PC-3 (cell line): Measurements from ENCODE around the gene RABL6.

Experiments
- CTCF ChIP-seq: fragments of 300-600 bp; sonication (generic); conservative IDR thresholded peaks from 2 replicates; pipeline ENCODE4 v1.5.1; 2017; ENCODE audit warnings: antibody characterized with exemption, low read depth, mild to moderate bottlenecking, low read length
- EZH2phosphoT487 ChIP-seq: fragments of 300-600 bp; sonication (generic); IDR thresholded peaks from 2 replicates; pipeline ENCODE4 v1.6.1; 2018; ENCODE audit warnings: mild to moderate bottlenecking, antibody characterized with exemption, low read length, borderline replicate concordance

- TF ChIP-seq CTCF (no peak), EZH2phosphoT487 (no peak)
These were observed 59.7 kb downstream of the RABL6 start for GRCh38 chr9:136867480-136867879.
